MM.1S (cell line): ENCODE measurements around the gene KBTBD6.

Source experiments
- DNase-seq: peaks from one replicate; pipeline ENCODE4 v3.0.0-alpha.2; 2015
- H2AFZ ChIP-seq: fragments of 300-600 bp; sonication (generic); 2 replicates; pipeline ENCODE4 v1.6.0; 2016; ENCODE audit warnings: antibody characterized with exemption, low read length
- H3F3A ChIP-seq: fragments of 300-600 bp; sonication (generic); 2 replicates; pipeline ENCODE4 v1.6.1; 2016; ENCODE audit warnings: mild to moderate bottlenecking, antibody characterized with exemption, low read length, moderate library complexity, mixed read lengths; ENCODE audit not compliant: insufficient read depth
- H3K27ac ChIP-seq: fragments of 300-600 bp; sonication (generic); 2 replicates; pipeline ENCODE4 v1.5.1; 2016; ENCODE audit warnings: mild to moderate bottlenecking, low read length
- H3K27me3 ChIP-seq: fragments of 300-600 bp; sonication (generic); replicated peaks from 2 replicates; pipeline ENCODE4 v1.6.0; 2016; ENCODE audit warnings: low read length; ENCODE audit not compliant: insufficient read depth
- H3K36me3 ChIP-seq: fragments of 300-600 bp; sonication (generic); replicated peaks from 2 replicates; pipeline ENCODE4 v1.6.1; 2016; ENCODE audit warnings: mild to moderate bottlenecking, low read length, mixed read lengths; ENCODE audit not compliant: insufficient read depth
- H3K4me1 ChIP-seq: fragments of 300-600 bp; sonication (generic); 2 replicates; pipeline ENCODE4 v1.6.1; 2016; ENCODE audit warnings: low read length, mixed read lengths
- H3K4me2 ChIP-seq: fragments of 300-600 bp; sonication (generic); 2 replicates; pipeline ENCODE4 v1.6.0; 2016; ENCODE audit warnings: low read depth, low read length
- H3K4me3 ChIP-seq: fragments of 300-600 bp; sonication (generic); 2 replicates; pipeline ENCODE4 v1.5.1; 2016; ENCODE audit warnings: low read length, mixed read lengths
- H3K79me2 ChIP-seq: fragments of 300-600 bp; sonication (generic); 2 replicates; pipeline ENCODE4 v1.6.1; 2016; ENCODE audit warnings: mixed run types, low read length, mixed read lengths
- H3K9ac ChIP-seq: fragments of 300-600 bp; sonication (generic); 2 replicates; pipeline ENCODE4 v1.6.1; 2016; ENCODE audit warnings: low read length, mixed read lengths
- H3K9me2 ChIP-seq: fragments of 300-600 bp; sonication (generic); replicated peaks from 2 replicates; pipeline ENCODE4 v1.6.1; 2016; ENCODE audit warnings: mild to moderate bottlenecking, low read length, mixed read lengths; ENCODE audit not compliant: insufficient read depth
- H3K9me3 ChIP-seq: fragments of 300-600 bp; sonication (generic); replicated peaks from 2 replicates; pipeline ENCODE4 v1.6.1; 2016; ENCODE audit warnings: mild to moderate bottlenecking, low read length, mixed read lengths; ENCODE audit not compliant: insufficient read depth
- H4K20me1 ChIP-seq: fragments of 300-600 bp; sonication (generic); 2 replicates; pipeline ENCODE4 v1.6.1; 2016; ENCODE audit warnings: mild to moderate bottlenecking, low read length, moderate library complexity, mixed read lengths; ENCODE audit not compliant: insufficient read depth
- EZH2 ChIP-seq: fragments of 300-600 bp; sonication (generic); optimal IDR thresholded peaks from 2 replicates; pipeline ENCODE3; 2017; ENCODE audit warnings: low read depth, mild to moderate bottlenecking, antibody characterized with exemption, low read length, mixed read lengths
- EZH2phosphoT487 ChIP-seq: fragments of 300-600 bp; sonication (generic); IDR thresholded peaks from 2 replicates; pipeline ENCODE4 v1.6.1; 2018; ENCODE audit warnings: antibody characterized with exemption, low read length
- TF ChIP-seq, protein P1 (sequence below): fragments of 300-600 bp; sonication (generic); IDR thresholded peaks from 2 replicates; pipeline ENCODE4 v1.5.1; 2016; ENCODE audit warnings: antibody characterized with exemption, low read length, mixed read lengths

Gene KBTBD6

DNA sequence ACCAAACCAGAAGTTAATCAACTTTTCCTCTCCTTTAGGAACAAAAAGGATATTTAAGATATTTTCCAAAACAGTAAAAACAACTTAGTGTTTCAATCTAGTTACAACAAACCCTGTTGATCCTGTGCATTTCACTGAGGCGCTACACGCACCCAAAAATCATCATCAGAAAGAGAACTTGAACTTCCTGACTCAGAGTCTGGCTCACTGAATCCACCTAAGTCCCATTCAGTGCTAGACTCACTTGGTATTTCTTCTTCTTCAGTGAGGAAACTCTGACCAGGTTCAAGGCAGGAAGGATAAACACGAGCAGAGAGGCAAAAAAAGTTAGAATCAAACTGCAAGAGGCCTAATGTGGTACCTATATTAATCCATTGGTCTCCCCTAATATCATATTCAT is 2.2 kb downstream of the KBTBD6 start:
- no peak for TF ChIP-seq EZH2phosphoT487
- TF ChIP-seq, protein P1, sequence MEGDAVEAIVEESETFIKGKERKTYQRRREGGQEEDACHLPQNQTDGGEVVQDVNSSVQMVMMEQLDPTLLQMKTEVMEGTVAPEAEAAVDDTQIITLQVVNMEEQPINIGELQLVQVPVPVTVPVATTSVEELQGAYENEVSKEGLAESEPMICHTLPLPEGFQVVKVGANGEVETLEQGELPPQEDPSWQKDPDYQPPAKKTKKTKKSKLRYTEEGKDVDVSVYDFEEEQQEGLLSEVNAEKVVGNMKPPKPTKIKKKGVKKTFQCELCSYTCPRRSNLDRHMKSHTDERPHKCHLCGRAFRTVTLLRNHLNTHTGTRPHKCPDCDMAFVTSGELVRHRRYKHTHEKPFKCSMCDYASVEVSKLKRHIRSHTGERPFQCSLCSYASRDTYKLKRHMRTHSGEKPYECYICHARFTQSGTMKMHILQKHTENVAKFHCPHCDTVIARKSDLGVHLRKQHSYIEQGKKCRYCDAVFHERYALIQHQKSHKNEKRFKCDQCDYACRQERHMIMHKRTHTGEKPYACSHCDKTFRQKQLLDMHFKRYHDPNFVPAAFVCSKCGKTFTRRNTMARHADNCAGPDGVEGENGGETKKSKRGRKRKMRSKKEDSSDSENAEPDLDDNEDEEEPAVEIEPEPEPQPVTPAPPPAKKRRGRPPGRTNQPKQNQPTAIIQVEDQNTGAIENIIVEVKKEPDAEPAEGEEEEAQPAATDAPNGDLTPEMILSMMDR, result no peak
- TF ChIP-seq EZH2, result no peak
- no peaks in the 10 kb centered on the region for H3K9me3 ChIP-seq
- H3K27me3 ChIP-seq, result no peaks in the 10 kb centered on the region
- H3K4me3 ChIP-seq, result no peak overlapping the region
- H3F3A ChIP-seq, result no peaks in the 10 kb centered on the region
- H3K27ac ChIP-seq, result no peak overlapping the region
- no peaks in the 10 kb centered on the region for H3K36me3 ChIP-seq
- H2AFZ ChIP-seq, result no peak overlapping the region
- no peak overlapping the region for H3K9ac ChIP-seq
- no peak for DNase-seq
- no peaks in the 10 kb centered on the region for H3K4me1 ChIP-seq
- H3K79me2 ChIP-seq, result no peaks in the 10 kb centered on the region
- H3K4me2 ChIP-seq, result no peak overlapping the region
- no peaks in the 10 kb centered on the region for H3K9me2 ChIP-seq
- H4K20me1 ChIP-seq, result no peaks in the 10 kb centered on the region

DNA sequence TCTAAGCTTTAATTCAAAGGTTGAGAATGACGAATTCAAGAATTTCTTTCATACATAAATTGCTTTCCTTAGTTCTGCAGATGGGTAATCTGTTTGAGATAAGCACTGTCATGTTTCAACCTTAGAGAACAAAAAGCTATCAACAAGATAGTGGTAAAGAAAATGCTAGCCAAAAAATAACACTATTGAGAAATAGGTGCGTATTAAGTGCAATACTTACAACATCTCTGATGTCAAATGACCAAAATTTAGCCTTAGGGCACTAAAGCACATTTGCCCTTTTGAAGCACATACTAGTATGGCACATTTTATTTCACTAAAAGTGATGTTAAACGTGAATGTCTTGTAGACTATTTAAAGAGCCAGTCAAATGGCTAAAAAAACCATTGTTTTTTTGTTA is 4.9 kb downstream of the KBTBD6 start:
- Histone ChIP-seq H3K4me2 (no peak overlapping the region), H3K4me3 (no peak overlapping the region), H3K79me2 (no peaks in the 10 kb centered on the region)

DNA sequence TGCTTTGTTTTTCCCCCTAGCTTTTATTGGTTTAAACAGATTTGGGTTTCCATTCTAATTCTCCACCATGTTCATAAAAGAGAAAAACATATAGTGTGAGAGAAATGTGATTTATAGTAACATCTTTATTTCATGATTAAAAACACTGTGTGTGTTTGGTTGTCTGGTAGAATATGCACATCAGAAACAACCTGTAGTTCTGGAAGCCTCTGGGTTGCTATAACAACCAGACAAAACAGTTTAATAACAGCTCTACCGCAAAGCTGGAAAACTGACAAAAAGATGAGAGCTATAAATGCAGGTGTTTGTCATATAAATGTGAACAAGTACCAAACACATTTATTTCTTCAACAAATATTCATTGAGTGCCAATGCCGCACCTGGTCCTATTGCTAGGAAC is 9.8 kb downstream of the KBTBD6 start:
- no peaks in the 10 kb centered on the region for H3K79me2 ChIP-seq
- H3K9me3 ChIP-seq, result no peaks in the 10 kb centered on the region
- H3K9ac ChIP-seq, result no peak overlapping the region
- H3K9me2 ChIP-seq, result no peaks in the 10 kb centered on the region
- H3F3A ChIP-seq, result no peaks in the 10 kb centered on the region
- DNase-seq, result no peak
- no peak overlapping the region for H3K4me2 ChIP-seq
- H3K27ac ChIP-seq, result no peak overlapping the region
- H3K4me3 ChIP-seq, result no peak overlapping the region
- no peaks in the 10 kb centered on the region for H4K20me1 ChIP-seq
- H3K36me3 ChIP-seq, result no peaks in the 10 kb centered on the region
- no peak for TF ChIP-seq EZH2phosphoT487
- no peak for TF ChIP-seq EZH2
- TF ChIP-seq, protein P1, result no peak
- H3K27me3 ChIP-seq, result no peaks in the 10 kb centered on the region
- H2AFZ ChIP-seq, result no peak overlapping the region
- H3K4me1 ChIP-seq, result no peaks in the 10 kb centered on the region

More for the DNA sequence above, 4.9 kb downstream of the KBTBD6 start:
- H3K9ac ChIP-seq, result no peak overlapping the region
- no peaks in the 10 kb centered on the region for H3F3A ChIP-seq
- H2AFZ ChIP-seq, result no peak overlapping the region
- no peak for DNase-seq
- no peaks in the 10 kb centered on the region for H3K36me3 ChIP-seq
- TF ChIP-seq EZH2phosphoT487, result no peak
- TF ChIP-seq, protein P1, result no peak
- no peak for TF ChIP-seq EZH2
- no peaks in the 10 kb centered on the region for H3K9me3 ChIP-seq
- no peak overlapping the region for H3K27ac ChIP-seq
- H4K20me1 ChIP-seq, result no peaks in the 10 kb centered on the region
- H3K27me3 ChIP-seq, result no peaks in the 10 kb centered on the region
- no peaks in the 10 kb centered on the region for H3K9me2 ChIP-seq
- H3K4me1 ChIP-seq, result no peaks in the 10 kb centered on the region
